Astrocyte (in vitro differentiated cells and primary cell): ENCODE measurements around the gene PRODH. TPM values are rescaled to one million over a fixed set of nuclear protein-coding genes. Genes with fewer than 3 reads are reported as not detected.
"Not testable (repeated sequence)": the region's sequence is repeated elsewhere in the genome, so short reads cannot be mapped to it uniquely, and the experiment has no call there.

Experiments
- DNase-seq: peaks from one replicate; pipeline ENCODE4 v3.0.0-alpha.2; 2010; ENCODE audit warnings: low read depth
- FAIRE-seq: peaks from 2 replicates; lab custom pipeline; 2011; peaks lifted over from hg19 to GRCh38; lab: Jason Lieb, UNC
- H2AFZ ChIP-seq: 2 replicates; pipeline ENCODE4 v1.6.0; 2012; ENCODE audit warnings: low read depth, low read length, inconsistent platforms
- H3K27ac ChIP-seq: 2 replicates; pipeline ENCODE4 v1.5.1; 2011; ENCODE audit warnings: low read depth, low read length, inconsistent platforms
- H3K27me3 ChIP-seq: 2 replicates; pipeline ENCODE4 v1.6.0; 2011; ENCODE audit warnings: low read length, inconsistent platforms; ENCODE audit not compliant: insufficient read depth
- H3K36me3 ChIP-seq: 2 replicates; pipeline ENCODE4 v1.5.1; 2011; ENCODE audit warnings: low read length, inconsistent platforms; ENCODE audit not compliant: insufficient read depth
- H3K4me1 ChIP-seq: 2 replicates; pipeline ENCODE4 v1.5.1; 2011; ENCODE audit warnings: low read length, inconsistent platforms; ENCODE audit not compliant: insufficient read depth
- H3K4me2 ChIP-seq: 2 replicates; pipeline ENCODE4 v1.6.0; 2012; ENCODE audit warnings: low read length, inconsistent platforms
- H3K4me3 ChIP-seq: 2 replicates; pipeline ENCODE4 v1.5.1; 2011; ENCODE audit warnings: low read depth, mild to moderate bottlenecking, low read length, inconsistent platforms; ENCODE audit not compliant: insufficient read depth
- H3K79me2 ChIP-seq: 2 replicates; pipeline ENCODE4 v1.6.0; 2012; ENCODE audit warnings: mild to moderate bottlenecking, low read length, inconsistent platforms; ENCODE audit not compliant: insufficient read depth
- H3K9ac ChIP-seq: 2 replicates; pipeline ENCODE4 v1.6.0; 2012; ENCODE audit warnings: mild to moderate bottlenecking, low read length, inconsistent platforms
- H3K9me3 ChIP-seq: 2 replicates; pipeline ENCODE4 v1.5.1; 2012; ENCODE audit warnings: low read depth, mild to moderate bottlenecking, low read length, inconsistent platforms; ENCODE audit not compliant: insufficient read depth
- H4K20me1 ChIP-seq: 2 replicates; pipeline ENCODE4 v1.6.0; 2012; ENCODE audit warnings: low read length, inconsistent platforms; ENCODE audit not compliant: insufficient read depth
- H3K27ac Mint-ChIP-seq: one replicate; pipeline ENCODE4 v1.8.0; 2021; ENCODE audit warnings: mild to moderate bottlenecking, mixed read lengths; ENCODE audit not compliant: unreplicated experiment
- H3K27me3 Mint-ChIP-seq: one replicate; pipeline ENCODE4 v1.8.0; 2021; ENCODE audit warnings: low read depth, mixed read lengths; ENCODE audit not compliant: unreplicated experiment
- H3K36me3 Mint-ChIP-seq: one replicate; pipeline ENCODE4 v1.8.0; 2021; ENCODE audit warnings: low read depth, mixed read lengths; ENCODE audit not compliant: unreplicated experiment
- H3K4me1 Mint-ChIP-seq: one replicate; pipeline ENCODE4 v1.8.0; 2021; ENCODE audit warnings: low read depth, mixed read lengths; ENCODE audit not compliant: unreplicated experiment
- H3K4me3 Mint-ChIP-seq: one replicate; pipeline ENCODE4 v1.8.0; 2021; ENCODE audit warnings: mild to moderate bottlenecking, moderate library complexity, mixed read lengths; ENCODE audit not compliant: unreplicated experiment
- H3K9me3 Mint-ChIP-seq: one replicate; pipeline ENCODE4 v1.8.0; 2021; ENCODE audit warnings: mild to moderate bottlenecking, mixed read lengths; ENCODE audit not compliant: unreplicated experiment
- EZH2 ChIP-seq: IDR thresholded peaks from 2 replicates; pipeline ENCODE4 v1.6.1; 2012; ENCODE audit warnings: mild to moderate bottlenecking, low read length, inconsistent platforms; ENCODE audit not compliant: insufficient read depth
- total RNA-seq: library from RNA; stranded (reverse); gene quantifications from 2 replicates; pipeline ENCODE4 v1.2.1, GENCODE V29; 2021
- TF ChIP-seq, protein P1 (sequence below): IDR thresholded peaks from 2 replicates; pipeline ENCODE4 v1.5.1; 2011; ENCODE audit warnings: low read depth, mild to moderate bottlenecking, inconsistent platforms, low read length, moderate library complexity; ENCODE audit not compliant: insufficient read depth

The PRODH gene
- total RNA-seq, 1 donor from 2014 or later, result 1.2 TPM

DNA sequence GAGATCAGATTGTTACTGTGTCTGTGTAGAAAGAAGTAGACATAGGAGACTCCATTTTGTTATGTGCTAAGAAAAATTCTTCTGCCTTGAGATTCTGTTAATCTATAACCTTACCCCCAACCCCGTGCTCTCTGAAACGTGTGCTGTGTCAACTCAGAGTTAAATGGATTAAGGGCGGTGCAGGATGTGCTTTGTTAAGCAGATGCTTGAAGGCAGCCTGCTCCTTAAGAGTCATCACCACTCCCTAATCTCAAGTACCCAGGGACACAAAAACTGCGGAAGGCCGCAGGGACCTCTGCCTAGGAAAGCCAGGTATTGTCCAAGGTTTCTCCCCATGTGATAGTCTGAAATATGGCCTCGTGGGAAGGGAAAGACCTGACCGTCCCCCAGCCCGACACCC is 2.6 kb upstream of the PRODH start:
- H3K9me3 ChIP-seq, H4K20me1 ChIP-seq, H3K4me3 Mint-ChIP-seq, H3K4me2 ChIP-seq, H3K9ac ChIP-seq, H3K36me3 Mint-ChIP-seq, H3K79me2 ChIP-seq, FAIRE-seq, H3K4me3 ChIP-seq, DNase-seq, H3K27me3 ChIP-seq, H3K27me3 Mint-ChIP-seq, H3K4me1 Mint-ChIP-seq, H2AFZ ChIP-seq, H3K9me3 Mint-ChIP-seq, H3K36me3 ChIP-seq, H3K27ac Mint-ChIP-seq, H3K27ac ChIP-seq, H3K4me1 ChIP-seq: not testable (repeated sequence)

DNA sequence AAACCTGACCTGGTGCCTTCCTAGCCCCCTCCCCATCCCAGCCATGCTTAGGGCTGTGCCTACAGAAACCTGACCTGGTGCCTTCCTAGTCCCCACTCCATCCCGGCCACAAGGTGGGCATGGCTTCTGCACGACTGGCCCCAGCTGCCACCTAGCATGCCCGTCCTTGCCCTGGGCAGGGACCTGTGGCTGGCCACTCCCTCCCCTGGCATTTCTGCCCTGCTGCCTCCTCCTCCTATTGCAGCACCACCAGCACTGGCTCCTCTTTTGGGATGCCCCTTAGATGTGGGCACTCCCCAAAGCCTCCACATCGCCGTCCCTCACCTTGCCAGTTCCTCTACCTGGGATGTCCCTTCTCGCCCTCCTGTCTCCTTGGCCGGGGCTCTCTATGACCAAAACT is 1.4 kb downstream of the PRODH start:
- H4K20me1 ChIP-seq, H3K79me2 ChIP-seq, H3K9me3 Mint-ChIP-seq, H3K4me3 ChIP-seq, H3K4me3 Mint-ChIP-seq, FAIRE-seq, H2AFZ ChIP-seq, H3K4me2 ChIP-seq, H3K36me3 Mint-ChIP-seq, H3K27me3 Mint-ChIP-seq, H3K4me1 ChIP-seq, H3K27ac ChIP-seq, H3K9me3 ChIP-seq, H3K9ac ChIP-seq, H3K4me1 Mint-ChIP-seq, H3K27ac Mint-ChIP-seq, H3K27me3 ChIP-seq, H3K36me3 ChIP-seq, DNase-seq: not testable (repeated sequence)

DNA sequence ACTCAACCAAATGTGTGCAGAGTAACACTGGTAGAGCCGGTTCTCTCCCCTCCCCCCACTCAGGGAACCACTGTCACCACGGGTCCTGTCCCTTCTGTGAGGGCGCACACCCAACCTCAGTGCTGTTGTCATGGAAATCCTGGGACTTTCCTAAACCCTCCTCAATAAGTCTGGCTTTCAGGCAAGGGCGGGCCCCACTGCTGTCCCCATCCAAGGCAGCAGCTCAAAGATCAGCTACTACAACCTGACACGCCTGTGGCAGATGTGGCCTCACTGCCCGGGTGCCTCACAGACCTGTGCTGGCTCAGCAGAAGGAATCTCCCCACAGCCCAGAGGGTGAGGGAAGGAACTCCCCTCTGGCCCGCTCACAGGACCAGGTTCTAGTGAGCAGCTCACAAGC is 2.2 kb downstream of the PRODH start:
- DNase-seq (no peak), FAIRE-seq (no peak)
- Histone ChIP-seq H3K9me3 (no peaks in the 10 kb centered on the region), H3K4me3 (no peak overlapping the region), H3K79me2 (no peaks in the 10 kb centered on the region), H3K27ac (no peak overlapping the region), H2AFZ (no peak overlapping the region), H3K4me2 (no peak overlapping the region), H3K9ac (no peak overlapping the region), H4K20me1 (no peaks in the 10 kb centered on the region), H3K36me3 (no peaks in the 10 kb centered on the region), H3K27me3 (no peaks in the 10 kb centered on the region), H3K4me1 (no peaks in the 10 kb centered on the region)
- Mint-ChIP-seq H3K9me3 (no peaks in the 10 kb centered on the region), H3K4me3 (no peak overlapping the region), H3K4me1 (no peaks in the 10 kb centered on the region), H3K27me3 (no peaks in the 10 kb centered on the region), H3K27ac (no peak overlapping the region), H3K36me3 (no peaks in the 10 kb centered on the region)
- TF ChIP-seq, protein P1, sequence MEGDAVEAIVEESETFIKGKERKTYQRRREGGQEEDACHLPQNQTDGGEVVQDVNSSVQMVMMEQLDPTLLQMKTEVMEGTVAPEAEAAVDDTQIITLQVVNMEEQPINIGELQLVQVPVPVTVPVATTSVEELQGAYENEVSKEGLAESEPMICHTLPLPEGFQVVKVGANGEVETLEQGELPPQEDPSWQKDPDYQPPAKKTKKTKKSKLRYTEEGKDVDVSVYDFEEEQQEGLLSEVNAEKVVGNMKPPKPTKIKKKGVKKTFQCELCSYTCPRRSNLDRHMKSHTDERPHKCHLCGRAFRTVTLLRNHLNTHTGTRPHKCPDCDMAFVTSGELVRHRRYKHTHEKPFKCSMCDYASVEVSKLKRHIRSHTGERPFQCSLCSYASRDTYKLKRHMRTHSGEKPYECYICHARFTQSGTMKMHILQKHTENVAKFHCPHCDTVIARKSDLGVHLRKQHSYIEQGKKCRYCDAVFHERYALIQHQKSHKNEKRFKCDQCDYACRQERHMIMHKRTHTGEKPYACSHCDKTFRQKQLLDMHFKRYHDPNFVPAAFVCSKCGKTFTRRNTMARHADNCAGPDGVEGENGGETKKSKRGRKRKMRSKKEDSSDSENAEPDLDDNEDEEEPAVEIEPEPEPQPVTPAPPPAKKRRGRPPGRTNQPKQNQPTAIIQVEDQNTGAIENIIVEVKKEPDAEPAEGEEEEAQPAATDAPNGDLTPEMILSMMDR, result no peak
- TF ChIP-seq EZH2, result no peak
